GM18858 (cell line): ENCODE data around the gene C2orf74.
"Not testable (repeated sequence)": the region's sequence is repeated elsewhere in the genome, so short reads cannot be mapped to it uniquely, and the experiment has no call there.

ENCODE experiments used
- ATAC-seq: cut with Tn5 transposase; IDR thresholded peaks from one replicate; pipeline ENCODE4 v1.9.1; 2021; ENCODE audit not compliant: unreplicated experiment

The C2orf74 gene

GRCh38 chr2:61161888-61162287 is at the start of gene C2orf74:
Gene C2orf74, plus strand, starts transcription at chr2:61162188. Its CDS starts 327 bp downstream, at chr2:61162515.
- no peak for ATAC-seq

- ATAC-seq = no peak
These were observed 47.8 kb upstream of the C2orf74 start for GRCh38 chr2:61114147-61114546.

GRCh38 chr2:61116302-61116701 is 45.7 kb upstream of the C2orf74 start:
- no peak for ATAC-seq

- ATAC-seq = peak; percentile 51
These were observed 44.5 kb upstream of the C2orf74 start for GRCh38 chr2:61117534-61117933.

- no peak for ATAC-seq
These were observed 36.8 kb upstream of the C2orf74 start for GRCh38 chr2:61125123-61125710.

- ATAC-seq = no peak
These were observed 36.2 kb upstream of the C2orf74 start for GRCh38 chr2:61125798-61126197.

GRCh38 chr2:61128122-61128521 is 33.9 kb upstream of the C2orf74 start:
- not testable (repeated sequence) for ATAC-seq

- ATAC-seq = no peak
These were observed 27.8 kb upstream of the C2orf74 start for GRCh38 chr2:61134141-61134540.

- ATAC-seq = no peak
These were observed 26.5 kb upstream of the C2orf74 start for GRCh38 chr2:61135510-61135909.

GRCh38 chr2:61138859-61139258 is 23.1 kb upstream of the C2orf74 start:
- ATAC-seq = no peak

GRCh38 chr2:61141151-61141550 is 20.8 kb upstream of the C2orf74 start:
- ATAC-seq = no peak

GRCh38 chr2:61144697-61145268 is 17.2 kb upstream of the C2orf74 start:
- peak; percentile 94 for ATAC-seq

GRCh38 chr2:61145990-61146389 is 16.0 kb upstream of the C2orf74 start:
- no peak for ATAC-seq

- not testable (repeated sequence) for ATAC-seq
These were observed 13.9 kb upstream of the C2orf74 start for GRCh38 chr2:61148091-61148490.

- ATAC-seq = no peak
These were observed 12.9 kb upstream of the C2orf74 start for GRCh38 chr2:61149074-61149473.

- no peak for ATAC-seq
These were observed 10.6 kb upstream of the C2orf74 start for GRCh38 chr2:61151436-61151835.

GRCh38 chr2:61157371-61158003 is 4.5 kb upstream of the C2orf74 start:
- no peak for ATAC-seq

GRCh38 chr2:61158356-61158955 is 3.5 kb upstream of the C2orf74 start:
- no peak for ATAC-seq

- no peak for ATAC-seq
These were observed 733 bp downstream of the C2orf74 start for GRCh38 chr2:61162721-61163120.

- ATAC-seq = not testable (repeated sequence)
These were observed 3.1 kb downstream of the C2orf74 start for GRCh38 chr2:61165082-61165481.

GRCh38 chr2:61165946-61166345 is 4.0 kb downstream of the C2orf74 start:
- ATAC-seq = no peak

GRCh38 chr2:61167579-61167978 is 5.6 kb downstream of the C2orf74 start:
- ATAC-seq = no peak
